Smooth muscle cell (in vitro differentiated cells): ENCODE data around the gene GPR45. TPM values are rescaled to one million over a fixed set of nuclear protein-coding genes. Genes with fewer than 3 reads are reported as not detected.

Experiments used
- DNase-seq: peaks from one replicate; lab custom pipeline; 2025; ENCODE audit not compliant: unreplicated experiment; lab: John Stamatoyannopoulos, UW
- H2AFZ ChIP-seq: fragments of 200-600 bp; sonication (generic); 2 replicates; pipeline ENCODE4 v1.6.0; 2016; ENCODE audit warnings: antibody characterized with exemption, low read depth, mild to moderate bottlenecking
- H3F3A ChIP-seq: fragments of 200-600 bp; sonication (generic); 2 replicates; pipeline ENCODE4 v1.6.0; 2017; ENCODE audit warnings: antibody characterized with exemption, low read depth
- H3K27ac ChIP-seq: fragments of 200-600 bp; sonication (generic); 2 replicates; pipeline ENCODE4 v1.5.1; 2016; ENCODE audit warnings: low read depth, mild to moderate bottlenecking
- H3K27me3 ChIP-seq: fragments of 200-600 bp; sonication (generic); 2 replicates; pipeline ENCODE4 v1.6.1; 2016; ENCODE audit warnings: low read depth, mild to moderate bottlenecking
- H3K36me3 ChIP-seq: fragments of 200-600 bp; sonication (generic); 2 replicates; pipeline ENCODE4 v1.5.1; 2016; ENCODE audit warnings: low read depth
- H3K4me1 ChIP-seq: fragments of 200-600 bp; sonication (generic); 2 replicates; pipeline ENCODE4 v1.5.1; 2016; ENCODE audit warnings: low read depth
- H3K4me2 ChIP-seq: fragments of 200-600 bp; sonication (generic); 2 replicates; pipeline ENCODE4 v1.6.0; 2016; ENCODE audit warnings: mild to moderate bottlenecking
- H3K4me3 ChIP-seq: fragments of 200-600 bp; sonication (generic); 2 replicates; pipeline ENCODE4 v1.5.1; 2016; ENCODE audit warnings: mild to moderate bottlenecking
- H3K79me2 ChIP-seq: fragments of 200-600 bp; sonication (generic); 2 replicates; pipeline ENCODE4 v1.6.0; 2016; ENCODE audit warnings: low read depth, mild to moderate bottlenecking
- H3K9ac ChIP-seq: fragments of 200-600 bp; sonication (generic); 2 replicates; pipeline ENCODE4 v1.6.0; 2016; ENCODE audit warnings: low read depth
- H3K9me3 ChIP-seq: fragments of 200-600 bp; sonication (generic); replicated peaks from 2 replicates; pipeline ENCODE4 v1.5.1; 2016; ENCODE audit warnings: low read depth
- H4K20me1 ChIP-seq: fragments of 200-600 bp; sonication (generic); 2 replicates; pipeline ENCODE4 v1.6.0; 2016; ENCODE audit warnings: low read depth
- CTCF ChIP-seq: fragments of 200-600 bp; sonication (generic); IDR thresholded peaks from 2 replicates; pipeline ENCODE4 v1.5.1; 2017; ENCODE audit warnings: borderline replicate concordance, mild to moderate bottlenecking, antibody characterized with exemption; ENCODE audit not compliant: insufficient read depth, poor library complexity, severe bottlenecking
- WGBS: methylation state at CpG from one replicate; pipeline ENCODE4 v1.1.7; 2016; ENCODE audit warnings: low lambda C conversion rate; 5-methylcytosine and 5-hydroxymethylcytosine counted together
- polyA plus RNA-seq: library from polyadenylated mRNA; unstranded; fragments of >200 nt; fragmentation: Nextera tagmentation; extraction: Ambion mirVana; gene quantifications from 2 replicates; pipeline ENCODE4 v1.2.1, GENCODE V29; 2016
- total RNA-seq: library from RNA; depleted of rRNA; stranded (reverse); fragments of >200 nt; gene quantifications from 2 replicates; pipeline ENCODE4 v1.2.3, GENCODE V29; 2014

GPR45 gene
- total and polyA plus RNA-seq, 2 experiments from 2014 or later: not detected

- no peaks in the 10 kb centered on the region for H4K20me1 ChIP-seq
- no peaks in the 10 kb centered on the region for H3K79me2 ChIP-seq
- H3K4me3 ChIP-seq: no peak overlapping the region
- no peaks in the 10 kb centered on the region for H3K4me1 ChIP-seq
- H3K9ac ChIP-seq: no peak overlapping the region
- 88% methylated on average over 3 of the region's 3 CpGs for WGBS
- H2AFZ ChIP-seq: no peak overlapping the region
- H3K27ac ChIP-seq: no peak overlapping the region
- no peaks in the 10 kb centered on the region for H3K9me3 ChIP-seq
- no peaks in the 10 kb centered on the region for H3K27me3 ChIP-seq
- TF ChIP-seq CTCF: no peak
- DNase-seq: no peak
- H3K4me2 ChIP-seq: no peak overlapping the region
- no peaks in the 10 kb centered on the region for H3F3A ChIP-seq
- no peaks in the 10 kb centered on the region for H3K36me3 ChIP-seq
Measured at GRCh38 chr2:105244451-105244850, 2.9 kb downstream of the GPR45 start.

GRCh38 chr2:105248316-105249070 is 7.0 kb downstream of the GPR45 start:
- no peak overlapping the region for H3K27ac ChIP-seq
- H3K36me3 ChIP-seq: no peaks in the 10 kb centered on the region
- no peak overlapping the region for H3K9ac ChIP-seq
- no peak overlapping the region for H2AFZ ChIP-seq
- H3K79me2 ChIP-seq: no peaks in the 10 kb centered on the region
- DNase-seq: no peak
- H3K4me1 ChIP-seq: no peaks in the 10 kb centered on the region
- H3K4me2 ChIP-seq: no peak overlapping the region
- no peaks in the 10 kb centered on the region for H4K20me1 ChIP-seq
- H3K9me3 ChIP-seq: no peaks in the 10 kb centered on the region
- WGBS: 57% methylated on average over 4 of the region's 4 CpGs
- no peak overlapping the region for H3K4me3 ChIP-seq
- no peaks in the 10 kb centered on the region for H3F3A ChIP-seq
- no peaks in the 10 kb centered on the region for H3K27me3 ChIP-seq
- TF ChIP-seq CTCF: no peak

- Histone ChIP-seq H3K4me1 (no peaks in the 10 kb centered on the region), H2AFZ (no peak overlapping the region)
- 81% methylated on average over 5 of the region's 5 CpGs for WGBS
Measured at GRCh38 chr2:105249181-105249580, 7.6 kb downstream of the GPR45 start.

More at GRCh38 chr2:105249181-105249580, 7.6 kb downstream of the GPR45 start:
- no peaks in the 10 kb centered on the region for H3K27me3 ChIP-seq
- TF ChIP-seq CTCF: no peak
- DNase-seq: no peak
- H3K9me3 ChIP-seq: no peaks in the 10 kb centered on the region
- no peaks in the 10 kb centered on the region for H3K79me2 ChIP-seq
- no peaks in the 10 kb centered on the region for H4K20me1 ChIP-seq
- H3K27ac ChIP-seq: no peak overlapping the region
- H3K4me2 ChIP-seq: no peak overlapping the region
- H3F3A ChIP-seq: no peaks in the 10 kb centered on the region
- H3K9ac ChIP-seq: no peak overlapping the region
- no peaks in the 10 kb centered on the region for H3K36me3 ChIP-seq
- no peak overlapping the region for H3K4me3 ChIP-seq
